ENCODE measurements around the gene RP2. TPM values are rescaled to one million over a fixed set of nuclear protein-coding genes. Genes with fewer than 3 reads are reported as not detected.

The RP2 gene
- total RNA-seq, 2 experiments from 2014 or later: 5.0 to 5.5 TPM

DNA sequence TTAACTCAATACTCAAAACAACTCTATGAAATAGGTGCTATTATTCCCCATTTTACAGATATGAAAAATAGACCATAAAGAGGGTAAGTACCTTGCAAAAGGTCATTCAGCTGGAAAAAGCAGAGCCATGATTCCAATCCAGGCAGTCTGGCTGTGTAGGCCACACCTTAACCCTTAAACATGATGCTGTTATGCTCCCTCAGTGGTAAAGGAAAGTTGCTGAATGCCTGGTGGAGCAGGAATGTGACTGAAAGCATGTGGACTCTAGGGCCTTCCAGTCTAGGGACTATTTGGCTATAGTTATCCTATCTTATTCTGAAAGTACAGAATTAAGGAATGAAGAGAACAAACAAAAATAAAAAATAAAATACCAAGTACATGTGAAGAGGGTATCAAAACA lies 19.6 kb downstream of the RP2 start:
- Mint-ChIP-seq H3K27me3 (no peaks in the 10 kb centered on the region), H3K36me3 (peaks cover 9% of the 10 kb centered on the region)
- POLR2A ChIA-PET: no interaction called here

DNA sequence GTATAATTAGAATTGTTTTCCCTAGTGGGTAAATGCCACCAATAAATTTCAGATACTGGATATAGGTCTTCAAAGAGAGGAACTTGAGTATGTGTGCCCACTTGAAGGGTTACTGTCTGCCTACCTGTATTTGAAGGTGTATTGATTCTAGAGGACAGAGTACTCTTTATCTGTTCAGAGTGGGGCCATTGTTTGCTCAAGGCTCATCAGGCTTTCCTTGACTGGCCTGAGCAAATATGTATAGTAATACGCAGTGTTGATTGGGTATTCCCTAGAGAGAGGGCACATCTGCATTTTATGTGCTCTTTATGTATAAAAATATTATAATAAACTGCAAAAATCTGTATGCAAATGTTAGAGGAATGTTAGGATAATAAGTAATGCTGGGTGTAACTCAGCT lies 23.7 kb downstream of the RP2 start:
- no peak overlapping the region for H3K27ac Mint-ChIP-seq
- no peaks in the 10 kb centered on the region for H3K4me1 Mint-ChIP-seq (ENCODE audit: low read depth)
- CTCF ChIA-PET: no interaction called here
- H3K36me3 Mint-ChIP-seq: peaks cover 8% of the 10 kb centered on the region
- intact Hi-C loops (cut with micrococcal nuclease): no loop called here
- H3K4me3 Mint-ChIP-seq: no peak overlapping the region
- H3K9me3 Mint-ChIP-seq: no peaks in the 10 kb centered on the region
- DNase-seq: no peak
- H3K27me3 Mint-ChIP-seq: no peaks in the 10 kb centered on the region
- POLR2A ChIA-PET: no interaction called here

More for the DNA sequence above, 19.6 kb downstream of the RP2 start:
- Mint-ChIP-seq H3K27ac (no peak overlapping the region), H3K9me3 (no peaks in the 10 kb centered on the region), H3K4me1 (ENCODE audit: low read depth) (no peaks in the 10 kb centered on the region), H3K4me3 (no peak overlapping the region)
- no peak for DNase-seq
- intact Hi-C loops (cut with micrococcal nuclease): no loop called here
- CTCF ChIA-PET: interaction anchor here (0.6 kb wide), 1 partner anchor 1534 kb away, joined by 5 read pairs; no protein-coding TSS in a partner anchor

DNA sequence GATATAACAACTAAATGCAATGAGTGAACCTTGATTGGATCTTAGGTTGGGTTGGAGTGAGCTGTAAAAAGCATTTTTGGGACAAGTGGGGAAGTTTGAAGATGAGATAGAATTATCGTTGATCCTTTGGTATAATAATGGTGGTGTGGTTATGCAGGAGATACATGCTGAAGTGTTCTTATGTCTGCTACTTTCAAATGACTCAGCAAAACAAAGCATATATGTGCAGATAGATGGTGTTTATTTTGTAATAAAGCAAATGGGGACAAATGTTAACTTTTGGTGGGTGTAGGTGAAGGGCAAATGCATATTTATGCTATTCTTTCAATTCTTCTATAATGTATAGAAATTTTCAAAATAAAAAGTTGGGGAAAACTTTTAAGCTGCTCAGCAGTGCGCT lies 26.2 kb downstream of the RP2 start:
- Mint-ChIP-seq H3K27me3 (no peaks in the 10 kb centered on the region), H3K4me3 (no peak overlapping the region), H3K9me3 (no peaks in the 10 kb centered on the region), H3K4me1 (ENCODE audit: low read depth) (no peaks in the 10 kb centered on the region), H3K27ac (no peak overlapping the region), H3K36me3 (peaks cover 8% of the 10 kb centered on the region)
- ChIA-PET POLR2A (no interaction called here), CTCF (no interaction called here)
- no peak for DNase-seq
- intact Hi-C loops (cut with micrococcal nuclease): no loop called here

DNA sequence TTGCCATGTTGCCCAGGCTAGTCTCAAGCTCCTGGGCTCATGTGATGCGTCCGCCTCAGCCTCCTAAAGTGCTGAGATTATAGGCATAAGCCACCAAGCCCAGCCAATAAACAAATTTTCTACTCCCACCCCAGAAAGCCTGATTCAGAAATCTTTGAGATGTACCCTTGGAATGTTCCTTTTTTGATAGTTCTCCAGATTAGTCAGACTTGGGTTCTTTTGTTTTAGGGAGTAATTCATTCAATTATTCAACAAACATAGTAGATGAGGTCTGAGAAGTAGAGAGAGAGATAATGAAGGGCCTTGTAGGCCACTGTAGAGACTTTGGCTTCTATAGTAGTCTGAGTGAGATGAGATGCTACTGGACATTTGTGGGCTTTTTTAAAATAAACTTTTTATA lies 27.8 kb downstream of the RP2 start:
- no peak overlapping the region for H3K27ac Mint-ChIP-seq
- ChIA-PET POLR2A (no interaction called here), CTCF (no interaction called here)
- no peaks in the 10 kb centered on the region for H3K4me1 Mint-ChIP-seq (ENCODE audit: low read depth)
- intact Hi-C loops (cut with micrococcal nuclease): no loop called here
- no peaks in the 10 kb centered on the region for H3K27me3 Mint-ChIP-seq
- no peak for DNase-seq
- no peak overlapping the region for H3K4me3 Mint-ChIP-seq
- H3K9me3 Mint-ChIP-seq: no peaks in the 10 kb centered on the region
- H3K36me3 Mint-ChIP-seq: peaks cover 8% of the 10 kb centered on the region

DNA sequence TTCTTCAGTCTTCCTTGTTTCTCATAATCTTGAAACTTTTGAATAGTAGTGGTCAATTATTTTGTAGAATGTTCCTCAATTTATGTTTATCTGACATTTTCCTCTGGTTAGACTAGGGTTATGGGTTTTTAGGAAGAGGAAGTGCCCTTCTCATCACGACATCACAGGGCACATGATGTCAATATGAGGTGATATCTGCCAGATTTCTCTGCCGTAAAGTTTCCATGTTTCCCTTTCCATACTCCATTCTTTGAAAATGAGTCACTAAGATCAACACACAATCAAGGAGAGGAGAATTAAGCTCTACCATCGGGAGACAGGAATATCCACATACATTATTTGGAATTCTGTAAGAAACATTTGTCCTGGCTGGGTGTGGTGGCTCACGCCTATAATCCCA lies 28.4 kb downstream of the RP2 start:
- no peaks in the 10 kb centered on the region for H3K9me3 Mint-ChIP-seq
- ChIA-PET CTCF (no interaction called here), POLR2A (no interaction called here)

DNA sequence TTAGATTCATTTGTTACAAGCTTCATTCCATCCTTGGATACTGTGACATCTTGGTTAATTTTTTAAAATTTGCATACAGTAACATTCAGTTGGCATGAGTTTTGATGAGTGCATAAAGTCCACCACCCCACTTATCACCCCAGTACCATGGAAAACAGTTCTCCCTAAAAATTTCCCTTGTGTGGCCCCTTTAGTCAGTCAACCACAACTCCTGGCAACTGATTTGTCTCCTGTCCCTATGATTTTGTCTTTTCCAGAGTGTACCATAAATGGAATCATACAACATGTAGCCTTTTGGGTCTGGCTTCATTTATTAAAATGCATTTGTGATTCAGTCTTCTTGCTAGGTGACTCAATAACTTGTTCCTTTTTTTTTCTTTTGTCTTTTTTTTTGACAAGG lies 29.9 kb downstream of the RP2 start:
- no peak overlapping the region for H3K4me3 Mint-ChIP-seq
- intact Hi-C loops (cut with micrococcal nuclease): no loop called here
- CTCF ChIA-PET: no interaction called here
- H3K27ac Mint-ChIP-seq: no peak overlapping the region
- H3K36me3 Mint-ChIP-seq: peaks cover 6% of the 10 kb centered on the region
- H3K9me3 Mint-ChIP-seq: no peaks in the 10 kb centered on the region
- DNase-seq: no peak
- H3K27me3 Mint-ChIP-seq: no peaks in the 10 kb centered on the region
- POLR2A ChIA-PET: no interaction called here
- peaks cover 2% of the 10 kb centered on the region for H3K4me1 Mint-ChIP-seq (ENCODE audit: low read depth)

More for the DNA sequence above, 28.4 kb downstream of the RP2 start:
- H3K27ac Mint-ChIP-seq: no peak overlapping the region
- no peak overlapping the region for H3K4me3 Mint-ChIP-seq
- no peaks in the 10 kb centered on the region for H3K27me3 Mint-ChIP-seq
- intact Hi-C loops (cut with micrococcal nuclease): no loop called here
- no peak for DNase-seq
- H3K36me3 Mint-ChIP-seq: peaks cover 6% of the 10 kb centered on the region
- H3K4me1 Mint-ChIP-seq (ENCODE audit: low read depth): no peaks in the 10 kb centered on the region

DNA sequence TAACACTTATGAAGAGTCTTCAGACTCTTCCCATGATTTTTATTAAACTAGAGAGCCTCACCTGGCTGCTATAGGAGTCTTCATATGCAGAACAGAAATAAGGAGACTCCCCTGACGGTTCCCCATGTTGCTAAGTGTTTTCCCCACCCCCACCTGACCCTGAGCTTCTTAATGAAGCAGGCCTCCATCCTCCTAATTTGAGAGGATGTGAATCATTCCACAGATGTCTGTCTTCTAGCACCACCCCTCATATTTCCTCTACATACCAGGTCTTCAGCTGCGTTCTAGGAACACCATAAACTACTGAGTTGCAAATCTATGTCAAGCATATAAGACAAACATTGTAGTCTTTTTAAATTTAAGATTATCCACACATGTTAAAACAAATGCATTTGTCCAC lies 36.9 kb downstream of the RP2 start:
- CTCF ChIA-PET: no interaction called here
- no peaks in the 10 kb centered on the region for H3K27me3 Mint-ChIP-seq
- H3K36me3 Mint-ChIP-seq: no peaks in the 10 kb centered on the region

DNA sequence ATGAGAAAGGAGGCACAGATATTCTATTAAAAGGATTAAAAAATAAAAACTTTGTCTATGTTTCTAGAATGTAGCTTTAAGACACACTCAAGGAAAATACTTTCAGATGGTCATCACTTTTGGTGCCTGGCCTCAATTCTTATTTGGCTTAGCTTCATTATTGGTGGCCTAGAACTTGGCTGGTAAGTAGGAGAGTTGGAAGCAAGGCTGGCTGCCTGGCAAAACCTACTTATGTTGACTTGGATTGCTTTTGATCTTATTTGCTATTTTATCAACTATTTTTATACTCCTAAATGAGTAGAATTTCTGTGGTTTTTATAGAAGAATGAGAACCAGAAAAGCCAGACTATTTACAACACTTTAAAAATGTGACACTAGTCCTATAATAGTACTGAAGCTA lies 40.1 kb downstream of the RP2 start:
- Mint-ChIP-seq H3K4me1 (ENCODE audit: low read depth) (peaks cover 4% of the 10 kb centered on the region), H3K4me3 (no peak overlapping the region), H3K9me3 (no peaks in the 10 kb centered on the region), H3K27ac (no peak overlapping the region), H3K27me3 (no peaks in the 10 kb centered on the region), H3K36me3 (peaks cover 1% of the 10 kb centered on the region)
- intact Hi-C loops (cut with micrococcal nuclease): no loop called here
- ChIA-PET POLR2A (no interaction called here), CTCF (no interaction called here)
- no peak for DNase-seq

More for the DNA sequence above, 36.9 kb downstream of the RP2 start:
- no peak overlapping the region for H3K27ac Mint-ChIP-seq
- H3K4me1 Mint-ChIP-seq (ENCODE audit: low read depth): peaks cover 6% of the 10 kb centered on the region
- DNase-seq: no peak
- no peak overlapping the region for H3K4me3 Mint-ChIP-seq
- intact Hi-C loops (cut with micrococcal nuclease): no loop called here
- POLR2A ChIA-PET: no interaction called here
- H3K9me3 Mint-ChIP-seq: no peaks in the 10 kb centered on the region

DNA sequence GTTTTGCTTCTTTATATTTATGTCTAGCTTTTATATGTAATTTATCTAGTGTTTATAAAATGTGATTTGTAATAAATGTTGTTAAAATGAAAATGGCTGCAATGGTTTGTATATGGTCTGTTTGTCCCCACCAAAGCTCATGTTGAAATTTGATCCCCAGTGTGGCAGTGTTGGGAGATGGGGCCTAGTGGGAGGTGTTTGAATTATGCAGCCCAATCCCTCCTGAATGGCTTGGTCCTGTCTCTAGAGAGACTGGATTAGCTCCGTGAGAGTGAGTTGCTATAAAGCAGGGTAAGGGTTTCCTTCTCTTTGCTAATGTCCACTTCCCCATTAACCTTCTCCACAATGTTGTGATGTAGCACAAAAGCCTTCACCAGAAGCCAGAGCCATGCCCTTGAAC lies 45.4 kb downstream of the RP2 start:
- DNase-seq: no peak
- Mint-ChIP-seq H3K36me3 (peaks cover 2% of the 10 kb centered on the region), H3K4me3 (no peak overlapping the region), H3K27me3 (no peaks in the 10 kb centered on the region), H3K4me1 (ENCODE audit: low read depth) (no peaks in the 10 kb centered on the region), H3K9me3 (no peaks in the 10 kb centered on the region), H3K27ac (no peak overlapping the region)
- ChIA-PET POLR2A (no interaction called here), CTCF (interaction anchor here (0.8 kb wide), 1 partner anchor 22 kb away, joined by 3 read pairs; no protein-coding TSS in a partner anchor)
- intact Hi-C loops (cut with micrococcal nuclease): no loop called here

DNA sequence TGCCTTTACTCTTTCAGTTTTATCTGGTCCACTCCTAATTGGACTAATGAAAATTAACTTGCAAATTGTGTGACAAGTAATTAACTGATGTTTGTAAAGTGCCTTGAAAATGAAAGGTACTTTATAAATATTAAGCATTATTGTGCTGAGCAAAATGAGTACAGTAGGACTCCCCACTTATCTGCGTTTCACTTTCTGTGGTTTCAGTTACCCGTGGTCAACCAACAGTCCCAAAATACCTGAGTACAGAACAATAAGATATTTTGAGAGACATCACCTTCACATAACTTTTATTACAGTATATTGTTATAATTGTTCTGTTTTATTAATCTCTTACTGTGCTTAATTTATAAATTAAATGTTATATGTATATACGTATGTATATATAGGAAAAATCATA lies 48.0 kb downstream of the RP2 start:
- H3K4me3 Mint-ChIP-seq: no peak overlapping the region
- no peak overlapping the region for H3K27ac Mint-ChIP-seq
- no peaks in the 10 kb centered on the region for H3K27me3 Mint-ChIP-seq
- no peaks in the 10 kb centered on the region for H3K9me3 Mint-ChIP-seq
- no peaks in the 10 kb centered on the region for H3K4me1 Mint-ChIP-seq (ENCODE audit: low read depth)
- no peak for DNase-seq
- ChIA-PET POLR2A (no interaction called here), CTCF (no interaction called here)
- intact Hi-C loops (cut with micrococcal nuclease): no loop called here
- H3K36me3 Mint-ChIP-seq: peaks cover 2% of the 10 kb centered on the region

DNA sequence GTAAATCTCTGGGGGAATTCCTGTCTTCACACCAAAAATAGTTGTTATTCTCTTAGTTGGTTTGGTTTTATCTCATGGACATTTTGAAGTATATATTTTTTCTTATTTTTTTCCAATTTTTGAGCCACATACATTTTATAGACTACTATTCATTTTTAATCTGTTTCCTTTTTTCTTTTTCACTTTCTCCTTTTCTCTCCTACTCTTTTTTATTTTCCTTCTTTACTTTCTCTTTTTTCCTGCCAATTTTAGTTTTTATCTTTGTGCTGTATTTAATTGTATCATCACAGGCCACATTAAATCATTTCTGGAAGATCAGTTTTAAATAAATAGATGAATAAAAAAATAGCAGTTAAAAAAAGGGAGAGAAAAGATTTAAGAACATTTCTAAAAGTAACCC lies 61.4 kb downstream of the RP2 start:
- intact Hi-C loops (cut with micrococcal nuclease): no loop called here
- no peak overlapping the region for H3K27ac Mint-ChIP-seq
- no peak overlapping the region for H3K4me3 Mint-ChIP-seq
- H3K27me3 Mint-ChIP-seq: peaks cover 4% of the 10 kb centered on the region
- H3K4me1 Mint-ChIP-seq (ENCODE audit: low read depth): no peaks in the 10 kb centered on the region
- H3K36me3 Mint-ChIP-seq: no peaks in the 10 kb centered on the region
- ChIA-PET CTCF (no interaction called here), POLR2A (no interaction called here)
- DNase-seq: no peak
- H3K9me3 Mint-ChIP-seq: no peaks in the 10 kb centered on the region

DNA sequence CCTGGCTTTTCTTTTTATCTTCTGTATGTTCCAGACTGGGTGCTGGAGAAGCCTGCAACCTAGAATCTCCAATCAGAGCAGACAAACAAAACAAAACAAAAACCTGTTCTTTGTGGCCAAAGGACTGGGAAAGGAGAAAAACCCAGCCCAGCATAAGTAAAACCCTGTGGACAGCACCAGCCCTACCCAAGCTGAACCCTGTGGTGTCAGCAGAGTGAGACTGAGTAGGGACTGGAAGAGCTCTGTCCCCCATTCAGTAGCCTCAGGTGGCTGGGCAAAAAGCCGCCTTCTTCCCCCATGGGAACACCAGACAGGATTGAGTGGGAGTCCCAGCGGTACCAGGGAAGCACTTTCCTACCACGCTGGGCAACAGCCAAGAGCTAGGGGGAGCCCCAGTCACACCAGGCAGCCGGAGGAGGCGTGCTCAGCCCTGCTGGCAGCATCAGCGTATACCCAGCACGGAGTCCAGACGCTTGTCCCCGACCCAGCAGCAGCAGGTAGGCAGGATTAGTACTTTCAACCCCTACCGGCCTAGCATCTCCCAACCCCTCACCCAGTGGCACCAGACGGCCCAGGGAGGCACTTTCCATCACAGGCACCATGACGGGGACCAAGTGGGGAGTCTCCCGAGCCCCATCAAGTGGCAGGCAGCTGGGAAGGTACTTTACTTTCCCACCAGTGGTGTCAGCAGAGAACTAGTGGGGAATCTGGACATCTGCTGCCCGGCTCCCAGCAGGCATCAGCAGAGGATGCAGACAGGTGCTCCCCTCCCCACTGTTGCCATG lies 66.8 kb downstream of the RP2 start:
- DNase-seq: peak; percentile 73
- POLR2A ChIA-PET: no interaction called here
- no peaks in the 10 kb centered on the region for H3K9me3 Mint-ChIP-seq

DNA sequence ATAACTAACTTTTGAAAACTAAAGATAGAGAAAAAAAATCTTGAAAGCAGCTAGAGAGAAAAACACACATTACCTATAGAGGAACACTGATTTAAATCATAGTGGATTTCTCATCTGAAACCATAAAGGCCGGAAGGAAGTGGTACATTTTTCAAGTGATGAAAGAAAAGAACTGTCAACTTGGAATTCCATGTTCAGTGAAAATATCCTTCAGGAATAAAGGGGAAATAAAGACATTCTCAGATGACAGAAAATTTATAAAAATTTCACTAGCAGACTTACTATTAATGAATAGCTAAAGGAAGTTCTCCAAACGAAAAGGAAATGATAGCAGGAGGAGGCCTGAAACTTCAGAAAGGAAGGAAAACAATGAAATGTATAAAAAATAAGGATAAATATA lies 67.8 kb downstream of the RP2 start:
- H3K4me3 Mint-ChIP-seq: no peak overlapping the region
- H3K4me1 Mint-ChIP-seq (ENCODE audit: low read depth): no peaks in the 10 kb centered on the region
- no peaks in the 10 kb centered on the region for H3K9me3 Mint-ChIP-seq
- intact Hi-C loops (cut with micrococcal nuclease): loop anchor here (2.0 kb wide), 1 partner anchor 126 kb away; no protein-coding TSS in a partner anchor
- no peaks in the 10 kb centered on the region for H3K36me3 Mint-ChIP-seq
- no peaks in the 10 kb centered on the region for H3K27me3 Mint-ChIP-seq
- no peak overlapping the region for H3K27ac Mint-ChIP-seq
- no peak for DNase-seq
- CTCF ChIA-PET: interaction anchor here (1.0 to 3.2 kb wide), 7 partner anchors 10 to 189 kb away, joined by 3 to 23 read pairs (median 10); no protein-coding TSS in a partner anchor
- POLR2A ChIA-PET: no interaction called here

More for the DNA sequence above, 66.8 kb downstream of the RP2 start:
- intact Hi-C loops (cut with micrococcal nuclease): loop anchor here (1.0 to 2.0 kb wide), 3 partner anchors 75 to 189 kb away; no protein-coding TSS in a partner anchor
- no peaks in the 10 kb centered on the region for H3K4me1 Mint-ChIP-seq (ENCODE audit: low read depth)
- CTCF ChIA-PET: interaction anchor here (0.6 to 3.2 kb wide), 14 partner anchors 11 to 190 kb away, joined by 3 to 23 read pairs (median 4); no protein-coding TSS in a partner anchor
- no peak overlapping the region for H3K27ac Mint-ChIP-seq
- H3K27me3 Mint-ChIP-seq: no peaks in the 10 kb centered on the region
- H3K4me3 Mint-ChIP-seq: peak overlapping the region; percentile 60
- H3K36me3 Mint-ChIP-seq: no peaks in the 10 kb centered on the region
